HepG2 (cell line): ENCODE results near the gene POU4F3. TPM values are rescaled to one million over a fixed set of nuclear protein-coding genes. Genes with fewer than 3 reads are reported as not detected.

Experiments
- ATAC-seq: fragments of 200-7000 bp; cut with Tn5 transposase; 3 replicates; pipeline ENCODE4 v1.9.1; 2020; ENCODE audit warnings: mild to moderate bottlenecking, moderate library complexity
- BruUV-seq: library from RNA; stranded (reverse); fragments of 400-500 nt; replicated peaks from 2 replicates; lab custom pipeline; 2021; lab: Mats Ljungman, UMichigan
- CTCF ChIA-PET: fragments of 300-600 bp; formaldehyde crosslinking; extraction: SDS; loops from one replicate; lab custom pipeline; 2021; ENCODE audit warnings: low total read pairs, inconsistent platforms, low intra/inter-chr PET ratio; lab: Yijun Ruan, JAX
- POLR2A ChIA-PET: fragments of 350-600 bp; sonication (Branson Sonifier 250); formaldehyde crosslinking; loops from one replicate; lab custom pipeline; 2020; ENCODE audit warnings: antibody characterized with exemption, inconsistent platforms; lab: Yijun Ruan, JAX
- DNase-seq: peaks from one replicate; pipeline ENCODE4 v3.0.0-alpha.2; 2015; ENCODE audit warnings: low spot score
- FAIRE-seq: peaks from 3 replicates; lab custom pipeline; 2011; peaks lifted over from hg19 to GRCh38; lab: Jason Lieb, UNC
- H2AFZ ChIP-seq: one replicate; pipeline ENCODE4 v1.6.1; 2011; ENCODE audit warnings: low read length, inconsistent platforms
- H3K27ac ChIP-seq: fragments of 300-600 bp; 3 replicates; pipeline ENCODE4 v1.8.0; 2011; ENCODE audit warnings: mixed run types, mild to moderate bottlenecking, mixed read lengths, low read length, inconsistent platforms; ENCODE audit not compliant: insufficient read depth; ENCODE audit errors: extremely low read length
- H3K27me3 ChIP-seq, 2 experiments: fragments of 200-600 bp in 1 of 2; 2 replicates in 1 of 2; 3 replicates in 1 of 2; pipeline versions ENCODE4 v1.6.0 to v1.8.0; 2011; ENCODE audit warnings: low read length in 2 of 2, mild to moderate bottlenecking in 2 of 2, moderate library complexity in 2 of 2, inconsistent platforms in 1 of 2; ENCODE audit not compliant: insufficient read depth in 2 of 2, control insufficient read depth in 1 of 2
- H3K36me3 ChIP-seq, 2 experiments: fragments of 200-600 bp in 1 of 2; replicated peaks in 1 of 2; 2 replicates in 1 of 2; 3 replicates in 1 of 2; pipeline versions ENCODE4 v1.5.1 to v1.8.0; 2011; ENCODE audit warnings: low read length in 2 of 2, inconsistent platforms in 1 of 2; ENCODE audit not compliant: insufficient read depth in 2 of 2, control insufficient read depth in 1 of 2
- H3K4me1 ChIP-seq: 2 replicates; pipeline ENCODE4 v1.5.1; 2012; ENCODE audit warnings: low read length, inconsistent platforms; ENCODE audit not compliant: insufficient read depth
- H3K4me2 ChIP-seq: 2 replicates; pipeline ENCODE4 v1.6.0; 2011; ENCODE audit warnings: low read depth, low read length, inconsistent platforms
- H3K4me3 ChIP-seq, 3 experiments: fragments of 200-600 bp in 1 of 3; sonication (generic), shearing (Covaris generic) in 1 of 3; replicated peaks in 1 of 3; 2 replicates each; pipeline ENCODE4 v1.5.1; 2011 to 2016; ENCODE audit warnings: low read length in 3 of 3, inconsistent platforms in 2 of 3, low read depth in 2 of 3, mild to moderate bottlenecking in 2 of 3, control low read depth in 1 of 3, mixed read lengths in 1 of 3; ENCODE audit not compliant: insufficient read depth in 1 of 3
- H3K79me2 ChIP-seq: one replicate; pipeline ENCODE4 v1.6.1; 2011; ENCODE audit warnings: low read length, inconsistent platforms; ENCODE audit not compliant: insufficient read depth
- H3K9ac ChIP-seq: 2 replicates; pipeline ENCODE4 v1.6.0; 2011; ENCODE audit warnings: mild to moderate bottlenecking, low read depth, low read length, inconsistent platforms; ENCODE audit not compliant: insufficient read depth
- H3K9me3 ChIP-seq: 2 replicates; pipeline ENCODE4 v1.5.1; 2012; ENCODE audit warnings: mild to moderate bottlenecking, low read length
- H4K20me1 ChIP-seq: 2 replicates; pipeline ENCODE4 v1.6.0; 2011; ENCODE audit warnings: inconsistent platforms, mild to moderate bottlenecking, low read length, moderate library complexity; ENCODE audit not compliant: insufficient read depth
- HCFC1 ChIP-seq: fragments of 150-350 bp; IDR thresholded peaks from 2 replicates; pipeline ENCODE4 v1.6.1; 2014; ENCODE audit warnings: low read depth, low read length
- HIVEP1 ChIP-seq: sonication (generic); formaldehyde crosslinking; IDR thresholded peaks from 2 replicates; pipeline ENCODE4 v1.4.0; 2020; ENCODE audit warnings: mild to moderate bottlenecking, missing genetic modification reagents
- MAFG ChIP-seq: sonication (generic); formaldehyde crosslinking; IDR thresholded peaks from 2 replicates; pipeline ENCODE4 v1.5.1; 2020; ENCODE audit warnings: mild to moderate bottlenecking, missing genetic modification reagents
- NFE2 ChIP-seq: sonication (generic); formaldehyde crosslinking; IDR thresholded peaks from 2 replicates; pipeline ENCODE4 v1.4.0; 2020; ENCODE audit warnings: missing genetic modification reagents
- TSC22D2 ChIP-seq: sonication (generic); formaldehyde crosslinking; IDR thresholded peaks from 2 replicates; pipeline ENCODE4 v1.5.1; 2020; ENCODE audit warnings: missing genetic modification reagents, mild to moderate bottlenecking, borderline replicate concordance
- ZBTB7A ChIP-seq: sonication (generic); formaldehyde crosslinking; IDR thresholded peaks from 2 replicates; pipeline ENCODE4 v1.8.0; 2022; ENCODE audit warnings: mild to moderate bottlenecking, missing genetic modification reagents
- ZFP62 ChIP-seq: sonication (generic); formaldehyde crosslinking; IDR thresholded peaks from 2 replicates; pipeline ENCODE4 v1.4.0; 2020; ENCODE audit warnings: missing genetic modification reagents
- ZKSCAN8 ChIP-seq: IDR thresholded peaks from 2 replicates; pipeline ENCODE4 v1.6.1; 2016; ENCODE audit warnings: borderline replicate concordance, missing genetic modification reagents, missing compliant biosample characterization
- WGBS: methylation state at CpG from one replicate; pipeline ENCODE4 v1.1.6; 2017; ENCODE audit warnings: low lambda C conversion rate; 5-methylcytosine and 5-hydroxymethylcytosine counted together
- in situ Hi-C: cut with HindIII; loops from 2 replicates; pipeline ENCODE4 v1.10.0; 2017; ENCODE audit warnings: low pct_unique_long_range_greater_than_20kb; ENCODE audit not compliant: extremely low pct_ligation_motif_present
- intact Hi-C: fragments of 100-400 bp; cut with micrococcal nuclease; formaldehyde crosslinking; loops from one replicate; pipeline ENCODE4 v1.10.0; 2022; ENCODE audit not compliant: unreplicated experiment
- polyA plus RNA-seq, 8 experiments: library from polyadenylated mRNA; depleted of rRNA in 3 of 8; stranded (reverse) in 7 of 8; unstranded in 1 of 8; fragments of >200 nt; fragmentation: Illumina TruSeq in 4 of 8; extraction: Trizol in 4 of 8; gene quantifications; 2 replicates each; pipeline versions ENCODE4 v1.2.1 to v1.2.3, GENCODE V29; 2011 to 2016; ENCODE audit warnings: low read depth in 4 of 8, missing spikeins in 1 of 8, mixed read lengths in 1 of 8; ENCODE audit not compliant: insufficient read depth in 1 of 8
- total RNA-seq, 5 experiments: library from RNA; depleted of rRNA; stranded (reverse); fragments of >200 nt; fragmentation: Illumina TruSeq; extraction: Trizol; gene quantifications; 2 replicates each; pipeline ENCODE4 v1.2.3, GENCODE V29; 2016; ENCODE audit warnings: low read depth in 1 of 5
- TF ChIP-seq, protein P1 (sequence below): sonication (generic); formaldehyde crosslinking; conservative IDR thresholded peaks from 2 replicates; pipeline ENCODE4 v1.4.0; 2020; ENCODE audit warnings: missing genetic modification reagents

POU4F3 gene
- total and polyA plus RNA-seq, 2 of the 13 experiments (the other 11 are each of a cell fraction or from before 2014, with no cell fraction given): not detected

DNA sequence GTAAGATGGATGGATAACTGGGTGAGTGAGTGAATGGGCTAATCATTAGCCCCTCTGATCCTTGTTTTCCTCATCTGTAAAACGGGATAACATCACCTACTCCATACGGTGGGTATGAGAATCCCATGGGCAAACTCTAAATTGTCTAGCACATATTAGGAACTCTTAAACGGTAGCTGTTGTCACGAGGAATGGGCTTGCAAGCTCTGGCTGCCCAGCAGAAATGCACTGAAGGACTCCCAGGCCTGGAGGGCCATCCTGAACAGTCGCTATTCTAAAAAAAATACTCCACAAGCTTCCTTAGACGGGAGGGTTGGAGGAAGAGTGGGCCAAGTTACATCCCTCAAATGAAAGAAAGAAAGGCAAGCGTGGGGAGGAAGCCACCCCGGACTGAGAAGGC lies 711 bp upstream of the POU4F3 start:
- Histone ChIP-seq H3K36me3 (no peaks in the 10 kb centered on the region), H3K4me3 (no peak overlapping the region), H3K27ac (no peak overlapping the region), H3K27me3 (peaks cover 2 to 61% of the 10 kb centered on the region in 2 experiments), H4K20me1 (no peaks in the 10 kb centered on the region; the same call in none of the 2 replicates), H3K4me1 (no peaks in the 10 kb centered on the region), H3K9me3 (no peaks in the 10 kb centered on the region), H3K9ac (no peak overlapping the region), H2AFZ (no peak overlapping the region), H3K4me2 (no peak overlapping the region), H3K79me2 (no peaks in the 10 kb centered on the region)
- ChIA-PET POLR2A (no interaction called here), CTCF (no interaction called here)
- no TSS peak for BruUV-seq
- FAIRE-seq (no peak), ATAC-seq (no peak), DNase-seq (no peak)
- no peak for TF ChIP-seq ZFP62 (CRISPR knock-in tag)
- no peak for TF ChIP-seq TSC22D2 (CRISPR knock-in tag)
- TF ChIP-seq ZKSCAN8 (CRISPR knock-in tag): no peak
- intact Hi-C loops (no loop called here), in situ Hi-C loops (no loop called here)
- WGBS: 7% methylated on average over 8 of the region's 8 CpGs

DNA sequence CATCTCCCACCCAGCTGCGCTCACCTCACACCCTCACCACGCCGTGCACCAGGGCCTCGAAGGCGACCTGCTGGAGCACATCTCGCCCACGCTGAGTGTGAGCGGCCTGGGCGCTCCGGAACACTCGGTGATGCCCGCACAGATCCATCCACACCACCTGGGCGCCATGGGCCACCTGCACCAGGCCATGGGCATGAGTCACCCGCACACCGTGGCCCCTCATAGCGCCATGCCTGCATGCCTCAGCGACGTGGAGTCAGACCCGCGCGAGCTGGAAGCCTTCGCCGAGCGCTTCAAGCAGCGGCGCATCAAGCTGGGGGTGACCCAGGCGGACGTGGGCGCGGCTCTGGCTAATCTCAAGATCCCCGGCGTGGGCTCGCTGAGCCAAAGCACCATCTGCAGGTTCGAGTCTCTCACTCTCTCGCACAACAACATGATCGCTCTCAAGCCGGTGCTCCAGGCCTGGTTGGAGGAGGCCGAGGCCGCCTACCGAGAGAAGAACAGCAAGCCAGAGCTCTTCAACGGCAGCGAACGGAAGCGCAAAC lies 1.1 kb downstream of the POU4F3 start:
- H3K4me2 ChIP-seq: no peak overlapping the region
- ATAC-seq (no peak), FAIRE-seq (no peak), DNase-seq (no peak)
- TF ChIP-seq ZBTB7A (no peak), MAFG (CRISPR knock-in tag) (no peak), HCFC1 (no peak), HIVEP1 (CRISPR knock-in tag) (no peak), NFE2 (CRISPR knock-in tag) (no peak)
- TF ChIP-seq, protein P1, sequence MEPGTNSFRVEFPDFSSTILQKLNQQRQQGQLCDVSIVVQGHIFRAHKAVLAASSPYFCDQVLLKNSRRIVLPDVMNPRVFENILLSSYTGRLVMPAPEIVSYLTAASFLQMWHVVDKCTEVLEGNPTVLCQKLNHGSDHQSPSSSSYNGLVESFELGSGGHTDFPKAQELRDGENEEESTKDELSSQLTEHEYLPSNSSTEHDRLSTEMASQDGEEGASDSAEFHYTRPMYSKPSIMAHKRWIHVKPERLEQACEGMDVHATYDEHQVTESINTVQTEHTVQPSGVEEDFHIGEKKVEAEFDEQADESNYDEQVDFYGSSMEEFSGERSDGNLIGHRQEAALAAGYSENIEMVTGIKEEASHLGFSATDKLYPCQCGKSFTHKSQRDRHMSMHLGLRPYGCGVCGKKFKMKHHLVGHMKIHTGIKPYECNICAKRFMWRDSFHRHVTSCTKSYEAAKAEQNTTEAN (CRISPR knock-in tag): no peak
- BruUV-seq: no TSS peak
- no peaks in the 10 kb centered on the region for H3K9me3 ChIP-seq
- no peaks in the 10 kb centered on the region for H3K4me1 ChIP-seq
- H3K27ac ChIP-seq: no peak overlapping the region
- no peaks in the 10 kb centered on the region; the same call in none of the 2 replicates for H4K20me1 ChIP-seq
- CTCF ChIA-PET: no interaction called here
- no peak overlapping the region for H3K4me3 ChIP-seq
- no peak overlapping the region for H3K9ac ChIP-seq
- no peaks in the 10 kb centered on the region for H3K36me3 ChIP-seq
- H2AFZ ChIP-seq: no peak overlapping the region
- H3K79me2 ChIP-seq: no peaks in the 10 kb centered on the region
- in situ Hi-C loops: no loop called here
- intact Hi-C loops: no loop called here
- peaks cover 7 to 80% of the 10 kb centered on the region in 2 experiments for H3K27me3 ChIP-seq
- WGBS: 64% methylated on average over 37 of the region's 44 CpGs
- POLR2A ChIA-PET: no interaction called here
